ENCODE results near the gene NECAB3. TPM values are rescaled to one million over a fixed set of nuclear protein-coding genes. Genes with fewer than 3 reads are reported as not detected.

NECAB3 gene
- total and polyA plus RNA-seq, 2 donors (not counting 3 experiments of a cell fraction or from before 2014, with no cell fraction given), result 18.1 to 22.4 TPM

DNA sequence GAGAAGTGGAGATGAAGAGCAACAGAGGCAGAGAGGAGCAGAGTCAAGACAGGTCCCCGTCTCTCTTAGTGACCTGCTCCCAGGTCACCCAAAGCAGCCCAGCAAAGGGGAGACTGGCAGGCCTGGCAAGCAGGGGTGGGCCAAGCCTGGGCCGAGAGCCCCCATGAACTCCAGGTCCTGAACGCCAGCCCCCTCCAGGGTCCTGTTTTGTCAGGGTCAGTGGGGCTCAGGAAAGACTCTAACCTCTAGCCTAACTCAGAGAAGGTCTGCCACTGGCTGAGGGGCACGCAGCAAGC is 1.2 kb downstream of the NECAB3 start:
- Histone ChIP-seq H3K9me1 (replicated peaks; ENCODE audit: control insufficient read depth, extremely low read depth, insufficient read depth, low read length) (no peaks in the 10 kb centered on the region), H3K79me2 (ENCODE audit: control insufficient read depth, insufficient read depth, low read length) (no peaks in the 10 kb centered on the region), H3K27ac (ENCODE audit: insufficient read depth, low read depth, low read length) (no peak overlapping the region), H3K9me3 (replicated peaks; ENCODE audit: control insufficient read depth, insufficient read depth, low read length) (no peaks in the 10 kb centered on the region), H3K9ac (replicated peaks; ENCODE audit: extremely low read depth, insufficient read depth, low read length) (no peak overlapping the region), H2AFZ (ENCODE audit: low read depth, low read length) (no peak overlapping the region), H3K27me3 (ENCODE audit: control insufficient read depth in 2 of 2, insufficient read depth in 2 of 2, low read length in 2 of 2) (no peaks in the 10 kb centered on the region), H4K20me1 (replicated peaks; ENCODE audit: control insufficient read depth, extremely low read depth, insufficient read depth, low read length) (no peaks in the 10 kb centered on the region), H3K4me3 (replicated peaks in 1 of 3; ENCODE audit: insufficient read depth in 1 of 3, low read depth in 1 of 3, low read length in 3 of 3) (no peak overlapping the region), H3K4me2 (ENCODE audit: insufficient read depth, low read length) (no peak overlapping the region), H3K4me1 (ENCODE audit: control insufficient read depth, extremely low read depth, insufficient read depth, low read length) (peaks cover 19% of the 10 kb centered on the region), H3K36me3 (ENCODE audit: control insufficient read depth in 2 of 2, extremely low read depth in 1 of 2, insufficient read depth in 2 of 2, low read length in 2 of 2) (peaks cover 0 to 2% of the 10 kb centered on the region in 2 experiments)
- CTCF ChIA-PET, result interaction anchor here (0.6 to 1.4 kb wide), 3 partner anchors 59 to 216 kb away, joined by 3 to 5 read pairs (median 4); partner anchors contain the start of gene ZNF341
- intact Hi-C loops (cut with micrococcal nuclease), result no loop called here
- FAIRE-seq, result no peak
- no TSS peak for BruUV-seq (replicated peaks)
- no peak for DNase-seq (ENCODE audit: low read depth, low spot score)
- POLR2A ChIA-PET, result no interaction called here
- dilution Hi-C loops (cut with MboI; ENCODE audit: extremely low pct_ligation_motif_present, low sequenced_read_pairs), result no loop called here
- TF ChIP-seq POLR2AphosphoS5 (IDR thresholded peaks at IDR 0.05; ENCODE audit: insufficient read depth, low read depth, low read length) (no peak), JUN (IDR thresholded peaks at IDR 0.05; ENCODE audit: borderline replicate concordance, insufficient read depth, insufficient read length, low read depth) (no peak), FOS (IDR thresholded peaks at IDR 0.05; ENCODE audit: borderline replicate concordance, insufficient read depth, low read length) (no peak), MYC (IDR thresholded peaks at IDR 0.05; ENCODE audit: low read depth, low read length) (no peak), EZH2 (IDR thresholded peaks at IDR 0.05; ENCODE audit: borderline replicate concordance, low read depth, low read length, severe bottlenecking) (no peak), POLR2A (IDR thresholded peaks at IDR 0.05; ENCODE audit: low read depth, low read length) (no peak)

- ChIA-PET POLR2A (no interaction called here), CTCF (interaction anchor here (1.0 to 1.4 kb wide), 3 partner anchors 19 to 215 kb away, joined by 3 to 4 read pairs (median 4); partner anchors contain the start of gene ZNF341)
- Histone ChIP-seq H2AFZ (ENCODE audit: low read depth, low read length) (no peak overlapping the region), H3K9ac (replicated peaks; ENCODE audit: extremely low read depth, insufficient read depth, low read length) (no peak overlapping the region), H3K9me3 (replicated peaks; ENCODE audit: control insufficient read depth, insufficient read depth, low read length) (no peaks in the 10 kb centered on the region), H3K27ac (ENCODE audit: insufficient read depth, low read depth, low read length) (no peak overlapping the region), H3K9me1 (replicated peaks; ENCODE audit: control insufficient read depth, extremely low read depth, insufficient read depth, low read length) (no peaks in the 10 kb centered on the region), H4K20me1 (replicated peaks; ENCODE audit: control insufficient read depth, extremely low read depth, insufficient read depth, low read length) (no peaks in the 10 kb centered on the region), H3K4me2 (ENCODE audit: insufficient read depth, low read length) (no peak overlapping the region), H3K36me3 (ENCODE audit: control insufficient read depth in 2 of 2, extremely low read depth in 1 of 2, insufficient read depth in 2 of 2, low read length in 2 of 2) (peaks cover 0 to 2% of the 10 kb centered on the region in 2 experiments), H3K79me2 (ENCODE audit: control insufficient read depth, insufficient read depth, low read length) (no peaks in the 10 kb centered on the region), H3K4me3 (replicated peaks in 1 of 3; ENCODE audit: insufficient read depth in 1 of 3, low read depth in 1 of 3, low read length in 3 of 3) (no peak overlapping the region), H3K4me1 (ENCODE audit: control insufficient read depth, extremely low read depth, insufficient read depth, low read length) (peaks cover 20% of the 10 kb centered on the region), H3K27me3 (ENCODE audit: control insufficient read depth in 2 of 2, insufficient read depth in 2 of 2, low read length in 2 of 2) (no peaks in the 10 kb centered on the region)
- no peak for TF ChIP-seq POLR2A (IDR thresholded peaks at IDR 0.05; ENCODE audit: low read depth, low read length)
- no TSS peak for BruUV-seq (replicated peaks)
- DNase-seq (ENCODE audit: low read depth, low spot score), result no peak
- dilution Hi-C loops (cut with MboI; ENCODE audit: extremely low pct_ligation_motif_present, low sequenced_read_pairs) (no loop called here), intact Hi-C loops (cut with micrococcal nuclease) (no loop called here)
- FAIRE-seq, result no peak
Measured at GRCh38 chr20:33672426-33673113, 1.7 kb downstream of the NECAB3 start.

Measured in endothelial cell of umbilical vein (primary cell).